NCI-H510A (cell line): ENCODE results near the gene CAST.
A peak's percentile ranks its signal among the peaks of the same experiment; 100 is the strongest.
"Not testable (repeated sequence)": the region's sequence is repeated elsewhere in the genome, so short reads cannot be mapped to it uniquely, and the experiment has no call there.

ENCODE experiments used
- DNase-seq: peaks from one replicate; lab custom pipeline; 2025; lab: John Stamatoyannopoulos, UW

CAST gene

DNA sequence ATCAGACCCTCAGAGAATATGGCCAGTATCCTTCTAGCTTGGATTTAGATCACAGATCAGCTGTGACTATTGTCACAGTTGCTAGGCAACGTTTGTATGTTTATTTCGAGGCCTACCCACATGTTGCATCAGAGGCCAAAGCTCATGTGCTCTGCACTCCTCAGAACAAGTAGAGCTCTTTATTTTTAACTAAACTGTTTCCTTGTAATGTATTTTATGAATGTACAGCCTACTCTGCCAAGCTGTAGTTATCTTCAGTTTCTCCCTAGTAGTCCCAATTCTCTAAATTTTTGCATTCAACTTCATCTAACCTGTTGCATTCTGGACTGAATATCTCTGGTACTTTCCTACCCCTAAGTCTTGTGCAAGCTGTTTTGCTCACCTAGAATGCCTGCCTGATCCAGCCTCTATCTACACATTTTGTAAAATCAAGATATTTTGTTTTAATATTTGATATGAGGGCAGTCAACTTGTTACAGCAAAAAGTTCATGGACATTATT lies 52.8 kb downstream of the CAST start:
- peak; percentile 32 for DNase-seq

DNA sequence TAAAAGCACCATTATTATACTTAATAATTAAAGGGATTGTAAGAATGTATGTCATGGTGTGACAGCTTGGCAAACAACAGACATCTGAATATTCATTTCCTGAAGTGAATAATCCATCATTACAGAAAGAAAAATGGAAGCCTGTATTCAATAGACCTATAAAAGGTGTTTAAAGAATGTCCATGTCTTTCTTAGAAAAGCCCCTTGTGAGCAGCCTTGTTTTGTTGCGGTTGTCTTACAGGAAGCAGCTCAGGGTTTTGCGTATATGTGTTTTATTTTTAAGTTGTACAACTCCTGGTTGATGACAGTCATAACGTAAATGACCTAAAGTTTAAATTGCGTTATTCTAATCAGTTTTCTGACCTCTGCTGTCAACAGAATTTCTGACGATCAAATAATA lies 53.8 kb downstream of the CAST start:
- no peak for DNase-seq

DNA sequence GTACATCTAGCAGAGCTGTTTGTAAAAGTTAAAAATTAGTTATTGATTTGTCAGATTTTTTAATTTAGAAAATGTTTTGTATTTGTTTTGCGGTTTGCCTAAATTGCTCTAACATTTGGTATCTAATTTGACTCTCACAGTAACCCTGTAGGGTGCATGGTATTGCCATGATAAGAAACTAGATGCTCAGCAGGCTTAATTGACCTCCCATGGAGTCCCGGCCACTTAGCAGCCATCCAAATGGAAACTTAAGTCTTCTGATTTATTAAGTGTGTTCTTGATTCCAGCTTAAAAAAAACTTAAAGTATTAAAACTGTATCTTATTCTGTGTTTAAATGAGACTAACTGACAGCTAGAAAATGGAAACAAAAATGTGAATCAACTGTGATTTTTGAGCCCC lies 54.5 kb downstream of the CAST start:
- DNase-seq = no peak

DNA sequence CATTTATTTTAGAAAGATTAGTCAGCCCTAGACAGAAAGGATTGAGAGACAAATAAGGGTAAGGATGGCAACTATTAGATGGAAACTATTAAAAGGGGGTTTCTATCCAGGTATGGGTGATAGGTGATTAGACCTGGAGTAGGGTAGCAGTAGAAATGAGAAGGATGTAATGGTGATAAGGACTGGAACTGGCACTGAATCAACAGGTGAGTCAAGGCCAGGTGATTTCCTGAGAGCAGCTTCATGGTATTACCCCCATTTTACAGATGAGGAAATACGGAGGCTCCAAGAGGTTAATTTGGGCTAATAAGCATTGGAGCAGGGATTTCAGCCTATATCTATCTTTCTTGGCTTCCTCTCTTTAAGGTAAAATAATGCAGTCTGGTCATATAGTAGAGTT lies 55.7 kb downstream of the CAST start:
- no peak for DNase-seq

DNA sequence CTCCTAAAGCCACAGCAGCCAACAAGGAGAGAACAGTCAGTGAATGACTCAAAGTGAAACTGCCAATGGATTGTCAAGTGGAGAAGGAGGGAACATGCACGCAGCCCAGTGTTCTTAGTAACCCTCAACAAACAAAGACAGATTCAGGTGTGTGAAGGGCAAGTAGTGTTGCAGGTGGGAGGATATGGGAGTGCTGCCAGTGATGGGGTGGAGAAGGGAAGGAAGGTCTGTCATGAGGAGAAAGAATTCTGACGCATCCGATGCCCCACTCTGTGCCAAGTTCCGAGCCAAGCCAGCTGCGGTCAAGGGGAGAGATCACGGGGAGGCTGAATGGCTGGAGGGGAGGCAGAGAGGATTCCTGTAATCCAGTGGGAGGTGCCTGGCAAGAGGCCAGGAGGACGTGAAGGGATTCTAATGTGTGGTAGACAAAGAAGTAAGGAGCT lies 56.5 kb downstream of the CAST start:
- peak; percentile 51 for DNase-seq

DNA sequence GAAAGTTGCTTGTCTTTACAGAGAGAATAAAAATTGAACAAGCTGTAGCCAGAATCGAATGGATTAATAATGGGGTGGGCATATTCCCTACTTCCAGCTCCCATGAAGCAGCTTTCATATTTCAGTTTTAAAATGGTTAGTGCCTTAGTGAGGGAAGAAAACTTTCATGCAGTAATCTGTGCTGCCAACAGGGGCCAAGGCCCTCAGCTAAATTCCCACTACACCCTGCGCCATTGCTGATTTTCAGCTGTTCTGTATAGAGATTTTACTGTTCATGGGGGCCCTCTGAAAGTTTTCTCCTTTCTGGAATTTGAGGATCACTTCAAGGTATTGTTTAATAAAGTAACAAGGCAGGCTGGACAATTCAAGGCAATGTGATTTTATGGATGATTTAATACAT lies 58.2 kb downstream of the CAST start:
- DNase-seq = no peak

DNA sequence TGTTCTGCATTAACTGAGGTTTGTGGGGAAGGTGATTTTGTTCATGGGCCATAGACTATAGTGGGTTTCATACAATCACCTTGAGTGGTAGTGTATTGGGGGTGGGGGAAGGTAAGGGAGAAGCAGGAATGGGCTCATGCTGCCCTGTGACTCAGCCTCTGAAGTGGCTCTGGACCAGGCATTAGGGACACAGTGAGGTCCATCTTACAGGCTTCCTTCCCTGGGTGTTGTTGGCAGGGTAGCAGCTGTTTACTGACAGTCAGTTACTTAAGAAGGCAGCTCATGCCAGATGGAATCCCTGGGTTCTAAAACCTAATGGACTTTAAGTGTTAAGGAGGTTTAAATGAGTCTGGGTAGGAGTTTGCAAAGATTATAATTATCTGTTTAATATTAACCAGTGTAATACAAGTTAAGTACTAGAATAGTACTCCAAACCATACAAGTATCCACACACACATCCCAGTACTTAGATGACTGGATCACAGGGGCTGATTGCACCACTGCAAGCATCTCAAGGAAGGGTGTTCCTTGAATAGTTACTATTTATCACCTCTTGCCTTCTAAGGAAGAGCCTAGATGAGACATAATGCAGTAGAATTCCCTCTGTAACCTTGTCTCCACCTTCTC lies 59.3 kb downstream of the CAST start:
- no peak for DNase-seq

DNA sequence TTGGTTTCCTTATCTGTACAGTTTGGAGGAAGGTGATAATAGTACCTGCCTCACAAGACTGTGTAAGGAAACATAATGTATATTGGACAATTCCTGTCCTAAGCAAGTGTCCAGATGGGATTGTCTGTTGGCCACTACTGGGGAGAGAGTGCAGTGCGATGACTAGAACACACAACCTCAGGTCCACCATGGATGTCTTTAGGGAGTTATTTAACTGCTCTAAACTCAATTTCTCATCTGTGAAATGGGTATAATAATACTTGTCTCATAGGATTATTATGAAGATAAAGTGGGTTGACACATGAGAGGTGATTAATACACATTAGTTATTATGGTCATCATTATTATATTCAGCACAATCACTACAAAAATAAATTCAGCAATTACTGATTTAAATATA lies 63.1 kb downstream of the CAST start:
- no peak for DNase-seq

DNA sequence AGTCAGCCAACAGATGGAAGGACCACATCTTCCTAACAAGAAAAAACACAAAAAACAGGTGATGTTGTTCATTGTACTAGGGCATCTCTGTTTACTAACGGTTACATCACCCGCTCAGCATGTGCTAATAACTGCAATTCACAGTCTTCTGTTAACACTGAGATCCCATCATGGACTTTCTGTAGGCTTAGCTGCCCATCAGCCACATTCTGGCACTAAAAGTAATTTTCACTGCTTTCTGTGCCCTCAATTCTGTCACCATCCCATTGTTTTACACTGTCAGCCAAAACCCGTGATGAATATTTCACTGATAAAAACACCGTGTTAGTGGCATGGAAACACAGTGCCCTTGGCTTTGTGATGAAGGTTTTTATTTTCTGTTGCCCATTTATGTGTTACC lies 64.6 kb downstream of the CAST start:
- no peak for DNase-seq

DNA sequence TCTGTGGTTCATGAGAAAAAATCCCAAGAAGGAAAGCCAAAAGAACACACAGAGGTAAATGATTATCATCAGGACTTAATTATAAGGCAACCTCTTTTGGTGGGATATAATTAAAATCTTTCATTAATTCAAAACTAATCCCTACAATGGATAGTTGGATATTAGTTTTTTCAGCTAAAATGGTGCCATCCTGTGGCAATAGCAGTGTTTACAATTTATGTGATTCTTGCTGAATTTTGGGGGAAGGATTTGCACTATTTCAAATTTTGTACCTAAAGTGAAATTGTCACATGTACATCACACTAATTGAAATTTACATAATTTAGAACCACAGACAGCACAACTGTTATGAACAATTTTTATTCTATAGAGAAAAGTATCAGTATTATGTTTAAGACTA lies 67.0 kb downstream of the CAST start:
- DNase-seq = no peak

DNA sequence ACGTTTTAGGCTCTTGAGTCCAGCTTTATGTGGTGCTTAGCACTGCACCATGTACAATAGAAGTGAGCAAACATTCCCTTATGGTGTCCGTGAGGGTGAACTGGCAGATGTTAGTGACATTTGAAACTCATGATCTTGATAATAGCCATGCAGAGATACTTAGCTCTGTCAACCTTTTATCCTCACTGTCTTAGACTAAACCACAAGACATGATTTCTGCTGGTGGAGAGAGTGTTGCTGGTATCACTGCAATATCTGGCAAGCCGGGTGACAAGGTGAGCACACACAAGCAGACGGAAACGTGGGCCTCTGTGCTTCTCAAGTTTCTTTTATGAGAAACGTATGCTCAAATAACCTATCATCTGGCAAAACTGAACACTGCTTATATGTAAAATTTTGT lies 68.4 kb downstream of the CAST start:
- peak; percentile 53 for DNase-seq

DNA sequence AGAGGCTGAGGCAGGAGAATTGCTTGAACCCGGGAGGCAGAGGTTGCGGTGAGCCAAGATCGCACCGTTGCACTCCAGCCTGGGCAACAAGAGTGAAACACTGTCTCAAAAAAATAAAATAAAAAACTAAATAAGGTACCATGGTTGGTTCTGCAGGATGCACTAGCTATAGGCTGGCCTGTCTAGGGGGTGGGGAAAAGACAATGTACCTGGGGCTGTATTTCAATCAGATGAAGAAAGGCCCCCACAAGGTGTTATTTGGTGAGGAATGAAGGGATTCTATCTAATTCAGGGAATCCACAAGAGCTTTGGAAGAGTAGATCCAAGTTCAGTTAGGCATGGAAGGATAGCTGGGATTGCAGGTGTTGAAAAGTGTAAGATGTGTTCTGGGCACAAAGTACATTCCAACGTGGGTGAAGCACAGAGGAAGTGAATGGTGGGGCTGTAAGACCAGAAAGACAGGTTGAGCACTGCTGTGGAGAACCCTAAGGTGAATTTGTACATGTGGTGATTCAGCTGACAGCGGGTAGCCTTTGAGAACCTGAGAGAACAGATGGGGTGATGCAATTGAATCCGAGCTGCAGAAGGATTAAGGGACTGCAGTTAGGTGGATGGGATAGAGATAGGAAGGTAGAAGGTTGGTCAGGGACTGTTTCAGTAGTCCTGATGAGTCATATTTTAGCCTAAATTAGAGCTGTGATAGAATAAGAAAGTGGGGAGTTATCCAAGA lies 71.8 kb downstream of the CAST start:
- no peak for DNase-seq

DNA sequence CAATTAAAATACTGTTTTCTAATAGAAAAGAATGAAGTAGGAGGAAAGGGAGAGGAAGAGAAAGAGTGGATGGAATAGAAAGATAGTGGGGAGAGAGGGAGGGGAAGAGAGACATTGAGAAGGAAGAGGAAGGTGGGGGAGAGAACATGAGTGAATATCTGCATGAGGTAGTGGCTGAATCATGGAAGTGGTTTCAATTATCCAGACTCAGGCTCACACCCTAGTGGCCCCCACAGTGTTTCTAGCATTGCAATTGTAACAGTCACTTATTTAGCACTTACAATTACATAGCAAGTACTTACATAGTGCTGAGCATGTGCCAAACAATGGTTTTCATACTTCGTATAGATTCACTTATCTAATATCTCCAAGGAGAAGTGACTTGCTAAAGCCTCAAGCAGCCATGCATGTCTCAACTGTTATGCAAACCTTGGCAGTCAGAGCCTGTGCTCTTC lies 72.7 kb downstream of the CAST start:
- DNase-seq = no peak

DNA sequence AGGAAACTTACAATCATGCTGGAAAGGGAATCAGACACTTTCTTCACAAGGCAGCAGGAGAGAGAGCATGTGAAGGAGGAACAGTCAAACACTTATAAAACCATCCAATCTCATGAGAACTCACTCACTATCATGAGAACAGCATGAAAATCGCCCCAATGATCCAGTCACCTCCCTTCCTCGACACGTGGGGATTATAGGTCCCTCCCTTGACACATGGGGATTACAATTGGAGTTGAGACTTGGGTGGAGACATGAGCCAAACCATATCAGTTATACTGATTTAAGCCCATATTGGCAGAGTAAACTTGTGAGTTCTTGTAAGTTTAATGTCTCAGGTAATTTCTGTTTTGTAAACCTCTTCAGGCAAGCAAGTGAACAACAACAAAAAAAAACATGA lies 74.8 kb downstream of the CAST start:
- no peak for DNase-seq

DNA sequence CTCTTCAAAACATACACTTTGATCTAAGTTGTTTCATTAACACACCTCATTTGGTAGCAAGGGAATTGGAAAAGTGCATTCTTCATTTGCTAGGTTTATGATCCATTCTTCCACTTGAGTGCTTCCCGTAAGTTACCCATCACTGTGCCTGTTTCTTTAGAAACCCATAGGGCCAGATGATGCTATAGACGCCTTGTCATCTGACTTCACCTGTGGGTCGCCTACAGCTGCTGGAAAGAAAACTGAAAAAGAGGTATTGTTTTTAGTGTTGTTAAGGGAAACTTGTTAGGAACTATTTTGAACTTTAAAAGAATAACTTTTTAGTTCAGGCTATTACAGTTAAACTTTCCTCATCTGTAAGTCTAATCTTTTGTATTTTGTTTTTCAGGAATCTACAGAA lies 78.9 kb downstream of the CAST start:
- DNase-seq = no peak

DNA sequence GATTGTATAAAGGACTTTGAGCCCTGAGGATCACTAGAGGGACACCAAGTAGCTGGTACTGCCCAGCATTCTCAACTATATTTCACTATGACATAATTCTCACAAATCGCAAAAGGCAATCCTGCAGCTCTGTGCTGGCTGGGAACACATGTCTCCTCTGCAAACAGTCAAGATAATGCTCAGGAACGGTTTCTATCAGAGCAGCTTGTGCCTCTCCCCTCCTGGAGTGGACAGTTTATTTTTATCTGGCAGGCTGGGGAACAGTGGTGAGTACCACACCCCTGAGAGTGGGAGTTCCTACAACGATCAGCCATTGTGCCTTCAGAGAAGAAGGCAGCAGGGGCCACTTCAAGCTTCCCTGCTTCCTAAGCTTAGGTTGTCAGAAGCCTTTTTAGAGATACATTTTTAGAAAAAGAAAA lies 79.7 kb downstream of the CAST start:
- no peak for DNase-seq

DNA sequence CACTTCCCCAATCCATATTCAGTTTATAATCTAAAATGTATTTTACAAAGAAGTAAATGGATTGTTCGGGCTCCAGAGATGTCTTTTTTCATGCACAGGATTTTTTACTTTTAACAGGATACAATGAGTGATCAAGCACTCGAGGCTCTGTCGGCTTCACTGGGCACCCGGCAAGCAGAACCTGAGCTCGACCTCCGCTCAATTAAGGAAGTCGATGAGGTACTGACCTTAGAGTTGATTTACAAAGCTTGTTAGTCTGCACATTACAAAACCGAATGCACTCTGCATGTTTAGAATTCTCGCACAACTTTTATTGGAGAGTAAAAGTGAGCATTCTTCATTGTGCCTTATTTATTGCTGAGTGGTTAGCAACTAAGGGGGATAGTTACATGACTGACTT lies 80.4 kb downstream of the CAST start:
- DNase-seq = no peak

DNA sequence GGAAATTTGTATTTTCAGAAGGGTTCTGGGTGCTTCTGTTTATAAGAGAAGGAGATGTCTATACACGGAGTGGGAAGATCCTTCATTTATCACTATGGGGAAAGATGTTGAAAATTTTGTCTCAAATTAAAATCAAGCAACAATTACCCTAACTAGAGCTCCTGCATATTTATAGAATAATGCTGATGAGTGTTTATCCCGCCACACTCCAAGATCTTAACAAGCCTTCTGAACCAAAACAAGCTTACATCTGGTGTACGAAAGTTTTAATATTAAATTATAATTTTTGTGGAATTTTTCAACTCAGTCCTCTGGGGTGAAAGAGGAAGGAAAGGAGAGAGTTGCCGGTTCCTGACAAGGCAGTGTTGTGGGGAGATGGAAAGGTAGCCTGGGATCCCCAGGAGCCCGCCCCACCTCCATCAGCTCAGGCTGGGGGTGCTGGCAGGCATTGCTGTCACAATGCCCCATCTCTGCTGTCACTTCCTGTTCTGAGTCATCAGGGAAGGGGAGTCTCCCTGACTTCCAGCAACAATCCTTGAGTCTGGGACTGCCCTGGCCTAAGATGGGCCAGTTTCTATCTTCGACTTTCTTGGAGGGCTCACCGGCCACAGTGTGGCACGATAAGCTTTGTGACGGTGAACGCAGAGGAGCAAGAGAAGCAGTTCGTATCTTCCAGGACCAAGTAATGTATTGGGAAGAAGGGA lies 81.0 kb downstream of the CAST start:
- DNase-seq = no peak

DNA sequence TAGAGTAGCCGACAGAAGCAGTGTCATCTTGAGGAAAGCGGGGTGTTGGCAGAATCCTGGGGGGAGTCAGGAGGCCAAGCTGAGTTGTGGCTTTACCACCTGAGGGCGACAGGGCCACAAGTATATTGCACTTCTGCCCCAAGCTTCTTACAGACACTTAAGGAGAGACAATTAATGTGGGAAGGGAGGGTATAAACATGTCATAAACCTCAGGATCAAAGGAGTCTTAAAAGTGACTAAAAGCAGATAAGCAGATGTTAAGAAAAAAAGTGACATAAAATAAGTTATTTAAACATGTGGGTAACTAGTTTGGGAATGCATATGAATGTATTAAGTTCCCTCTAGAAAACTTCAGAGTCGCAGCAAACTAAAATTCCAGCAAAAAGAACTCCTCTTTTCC lies 81.6 kb downstream of the CAST start:
- no peak for DNase-seq

DNA sequence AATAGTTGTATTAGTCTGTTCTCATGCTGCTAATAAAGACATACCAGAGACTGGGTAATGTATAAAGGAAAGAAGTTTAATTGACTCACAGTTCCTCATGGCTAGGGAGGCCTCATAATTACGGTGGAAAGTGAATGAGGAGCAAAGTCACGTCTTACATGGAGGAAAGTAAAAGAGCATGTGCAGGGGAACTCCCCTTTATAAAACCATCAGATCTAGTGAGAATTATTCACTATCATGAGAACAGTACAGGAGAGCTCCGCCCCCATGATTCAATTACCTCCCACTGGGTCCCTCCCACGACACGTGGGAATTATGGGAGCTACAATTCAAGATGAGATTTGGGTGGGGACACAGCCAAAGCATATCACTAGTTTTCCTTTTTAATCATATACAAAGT lies 82.0 kb downstream of the CAST start:
- not testable (repeated sequence) for DNase-seq

DNA sequence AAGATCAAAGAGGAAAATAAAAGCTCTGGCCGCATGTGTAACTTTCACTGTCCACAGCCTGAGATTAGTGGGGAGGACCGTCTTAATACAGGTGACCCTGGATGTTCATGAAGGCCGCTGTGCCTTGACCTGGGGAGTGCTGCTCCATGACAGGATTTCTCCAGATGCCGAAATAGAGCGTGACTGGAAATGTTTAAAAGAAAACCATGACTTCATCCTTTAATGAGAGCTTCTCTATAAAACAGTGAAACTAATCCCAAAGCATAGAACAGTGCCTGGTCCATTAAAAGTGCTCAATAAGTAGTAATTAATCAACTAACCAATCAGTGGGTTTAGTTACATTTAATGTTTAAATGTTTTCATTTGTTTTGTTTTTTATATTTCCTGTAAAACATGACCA lies 82.8 kb downstream of the CAST start:
- DNase-seq = no peak

DNA sequence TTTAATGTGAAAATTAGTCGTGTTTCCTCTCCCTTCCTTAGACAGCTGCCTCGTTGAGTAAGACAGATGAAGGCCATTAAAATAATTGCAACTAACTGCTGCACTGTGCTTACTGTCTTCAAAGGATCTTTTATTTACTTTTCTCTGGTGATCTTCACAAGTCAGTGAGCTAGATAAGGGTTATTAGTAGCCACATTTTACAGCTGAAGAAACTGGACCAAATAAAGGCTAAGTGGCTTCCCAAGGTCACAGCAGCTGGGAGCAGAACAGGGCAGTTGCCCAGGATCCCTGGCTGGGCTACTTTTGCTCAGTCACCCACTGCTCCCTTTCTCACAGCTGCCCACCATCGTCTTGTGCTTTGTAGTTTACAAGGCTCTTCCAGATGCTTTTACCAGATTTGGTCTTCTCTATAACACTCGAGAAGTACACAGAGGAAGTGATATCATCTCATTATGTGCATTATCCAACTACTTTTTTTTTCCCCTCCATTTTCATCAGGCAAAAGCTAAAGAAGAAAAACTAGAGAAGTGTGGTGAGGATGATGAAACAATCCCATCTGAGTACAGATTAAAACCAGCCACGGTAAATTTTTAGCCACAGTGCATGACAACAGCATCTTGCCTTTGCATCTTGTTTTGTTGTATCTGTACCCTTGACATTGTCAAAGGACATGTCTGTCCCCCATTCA lies 83.8 kb downstream of the CAST start:
- no peak for DNase-seq

DNA sequence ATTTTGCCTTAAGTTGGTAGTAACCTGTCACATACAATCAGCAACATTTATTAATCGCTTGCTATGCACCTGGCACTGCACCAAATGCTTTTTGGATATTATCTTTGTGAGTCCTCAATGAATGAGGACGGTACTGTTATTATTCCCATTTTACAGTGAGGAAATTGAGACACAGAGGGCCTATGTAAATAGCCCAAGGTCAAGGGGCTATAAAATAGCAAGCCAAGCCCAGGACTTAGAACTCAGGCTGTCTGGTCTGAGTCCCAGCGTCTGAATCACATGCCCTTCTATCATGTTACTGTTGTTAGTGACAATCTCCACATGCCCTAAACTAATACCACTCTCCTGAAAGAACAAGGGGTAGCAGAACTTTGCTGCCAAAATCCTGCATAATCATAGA lies 85.5 kb downstream of the CAST start:
- no peak for DNase-seq
